HL-60 (cell line): ENCODE results near the gene KCNQ1.
A peak's percentile ranks its signal among the peaks of the same experiment; 100 is the strongest.

Experiments used
- DNase-seq, 2 experiments: peaks; one replicate each; pipeline ENCODE4 v3.0.0-alpha.2; 2010 to 2020; ENCODE audit warnings: low read depth in 1 of 2, low spot score in 1 of 2
- H3K27ac ChIP-seq: fragments of 250-450 bp; sonication (Bioruptor Pico); replicated peaks from 2 replicates; pipeline ENCODE4 v1.5.1; 2020; ENCODE audit warnings: mild to moderate bottlenecking, moderate library complexity
- H3K27me3 ChIP-seq: fragments of 250-450 bp; sonication (Bioruptor Pico); 2 replicates; pipeline ENCODE4 v1.5.1; 2021; ENCODE audit warnings: mild to moderate bottlenecking, moderate library complexity; ENCODE audit not compliant: insufficient read depth, poor library complexity, severe bottlenecking
- H3K4me3 ChIP-seq: replicated peaks from 2 replicates; pipeline ENCODE4 v1.5.1; 2011; ENCODE audit warnings: mild to moderate bottlenecking, control low read depth, low read length; ENCODE audit not compliant: insufficient read depth
- GABPA ChIP-seq: IDR thresholded peaks from 2 replicates; pipeline ENCODE4 v1.6.1; 2012; ENCODE audit warnings: low read depth
- POLR2AphosphoS5 ChIP-seq: IDR thresholded peaks from 2 replicates; pipeline ENCODE4 v1.6.1; 2012; ENCODE audit warnings: low read depth
- SPI1 ChIP-seq: IDR thresholded peaks from 2 replicates; pipeline ENCODE4 v1.6.1; 2012; ENCODE audit warnings: low read depth, mild to moderate bottlenecking, borderline replicate concordance
- TF ChIP-seq, protein P1 (sequence below): IDR thresholded peaks from one replicate; pipeline ENCODE4 v1.5.1; 2011; ENCODE audit warnings: low read length, control low read depth, inconsistent platforms; ENCODE audit not compliant: insufficient read depth
- TF ChIP-seq, protein P2 (sequence below): IDR thresholded peaks from 2 replicates; pipeline ENCODE4 v1.6.1; 2012; ENCODE audit warnings: low read depth; ENCODE audit not compliant: insufficient replicate concordance

The KCNQ1 gene

GRCh38 chr11:2857918-2858317 lies 413.1 kb downstream of the KCNQ1 start:
- H3K27me3 ChIP-seq: peaks cover 11% of the 10 kb centered on the region
- H3K4me3 ChIP-seq: no peak overlapping the region
- TF ChIP-seq, protein P1, sequence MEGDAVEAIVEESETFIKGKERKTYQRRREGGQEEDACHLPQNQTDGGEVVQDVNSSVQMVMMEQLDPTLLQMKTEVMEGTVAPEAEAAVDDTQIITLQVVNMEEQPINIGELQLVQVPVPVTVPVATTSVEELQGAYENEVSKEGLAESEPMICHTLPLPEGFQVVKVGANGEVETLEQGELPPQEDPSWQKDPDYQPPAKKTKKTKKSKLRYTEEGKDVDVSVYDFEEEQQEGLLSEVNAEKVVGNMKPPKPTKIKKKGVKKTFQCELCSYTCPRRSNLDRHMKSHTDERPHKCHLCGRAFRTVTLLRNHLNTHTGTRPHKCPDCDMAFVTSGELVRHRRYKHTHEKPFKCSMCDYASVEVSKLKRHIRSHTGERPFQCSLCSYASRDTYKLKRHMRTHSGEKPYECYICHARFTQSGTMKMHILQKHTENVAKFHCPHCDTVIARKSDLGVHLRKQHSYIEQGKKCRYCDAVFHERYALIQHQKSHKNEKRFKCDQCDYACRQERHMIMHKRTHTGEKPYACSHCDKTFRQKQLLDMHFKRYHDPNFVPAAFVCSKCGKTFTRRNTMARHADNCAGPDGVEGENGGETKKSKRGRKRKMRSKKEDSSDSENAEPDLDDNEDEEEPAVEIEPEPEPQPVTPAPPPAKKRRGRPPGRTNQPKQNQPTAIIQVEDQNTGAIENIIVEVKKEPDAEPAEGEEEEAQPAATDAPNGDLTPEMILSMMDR: no peak
- no peak for TF ChIP-seq GABPA
- no peak for TF ChIP-seq POLR2AphosphoS5
- TF ChIP-seq SPI1: no peak
- TF ChIP-seq, protein P2, sequence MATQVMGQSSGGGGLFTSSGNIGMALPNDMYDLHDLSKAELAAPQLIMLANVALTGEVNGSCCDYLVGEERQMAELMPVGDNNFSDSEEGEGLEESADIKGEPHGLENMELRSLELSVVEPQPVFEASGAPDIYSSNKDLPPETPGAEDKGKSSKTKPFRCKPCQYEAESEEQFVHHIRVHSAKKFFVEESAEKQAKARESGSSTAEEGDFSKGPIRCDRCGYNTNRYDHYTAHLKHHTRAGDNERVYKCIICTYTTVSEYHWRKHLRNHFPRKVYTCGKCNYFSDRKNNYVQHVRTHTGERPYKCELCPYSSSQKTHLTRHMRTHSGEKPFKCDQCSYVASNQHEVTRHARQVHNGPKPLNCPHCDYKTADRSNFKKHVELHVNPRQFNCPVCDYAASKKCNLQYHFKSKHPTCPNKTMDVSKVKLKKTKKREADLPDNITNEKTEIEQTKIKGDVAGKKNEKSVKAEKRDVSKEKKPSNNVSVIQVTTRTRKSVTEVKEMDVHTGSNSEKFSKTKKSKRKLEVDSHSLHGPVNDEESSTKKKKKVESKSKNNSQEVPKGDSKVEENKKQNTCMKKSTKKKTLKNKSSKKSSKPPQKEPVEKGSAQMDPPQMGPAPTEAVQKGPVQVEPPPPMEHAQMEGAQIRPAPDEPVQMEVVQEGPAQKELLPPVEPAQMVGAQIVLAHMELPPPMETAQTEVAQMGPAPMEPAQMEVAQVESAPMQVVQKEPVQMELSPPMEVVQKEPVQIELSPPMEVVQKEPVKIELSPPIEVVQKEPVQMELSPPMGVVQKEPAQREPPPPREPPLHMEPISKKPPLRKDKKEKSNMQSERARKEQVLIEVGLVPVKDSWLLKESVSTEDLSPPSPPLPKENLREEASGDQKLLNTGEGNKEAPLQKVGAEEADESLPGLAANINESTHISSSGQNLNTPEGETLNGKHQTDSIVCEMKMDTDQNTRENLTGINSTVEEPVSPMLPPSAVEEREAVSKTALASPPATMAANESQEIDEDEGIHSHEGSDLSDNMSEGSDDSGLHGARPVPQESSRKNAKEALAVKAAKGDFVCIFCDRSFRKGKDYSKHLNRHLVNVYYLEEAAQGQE: no peak
- no peak for DNase-seq
- H3K27ac ChIP-seq: no peak overlapping the region

DNA sequence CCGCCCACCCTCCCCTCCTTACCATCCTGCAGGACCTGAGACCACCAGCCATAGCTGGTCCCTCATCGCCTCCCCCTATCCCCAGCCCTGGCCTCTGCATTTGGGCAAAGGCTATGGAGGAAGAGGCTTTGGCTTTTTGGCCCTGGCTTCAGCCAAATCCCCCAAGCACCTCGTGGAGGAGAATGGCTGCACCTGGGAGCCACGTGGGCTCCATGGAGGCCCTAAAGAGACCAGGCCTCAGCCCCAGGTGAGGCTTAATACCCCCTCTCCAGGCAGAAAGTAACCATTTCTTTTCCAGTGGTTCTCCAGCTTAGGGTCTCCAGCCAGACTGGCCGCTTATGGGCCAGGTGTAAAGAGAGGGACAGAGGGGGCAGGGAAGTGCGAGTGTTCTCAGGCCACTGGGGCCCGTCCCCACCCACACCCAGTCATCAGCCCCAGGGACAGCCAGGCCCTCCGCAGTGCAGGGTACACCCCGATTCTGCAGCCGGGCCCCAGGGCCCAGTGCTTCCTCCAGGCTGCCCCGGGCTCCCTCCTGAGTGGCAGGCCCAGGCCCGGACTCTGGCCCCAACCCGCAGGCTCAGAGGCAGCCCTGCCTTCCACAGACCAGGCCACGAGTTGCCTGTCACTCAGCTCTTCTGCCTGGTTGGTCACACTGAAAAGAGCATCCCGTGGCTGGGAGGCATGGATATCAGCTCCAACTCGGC lies 414.3 kb downstream of the KCNQ1 start:
- no peak overlapping the region for H3K27ac ChIP-seq

GRCh38 chr11:2859699-2860037 lies 414.9 kb downstream of the KCNQ1 start:
- H3K4me3 ChIP-seq: no peak overlapping the region
- no peak overlapping the region for H3K27ac ChIP-seq
- H3K27me3 ChIP-seq: peaks cover 19% of the 10 kb centered on the region
- TF ChIP-seq, protein P1: no peak
- TF ChIP-seq SPI1: no peak
- no peak for TF ChIP-seq POLR2AphosphoS5
- TF ChIP-seq, protein P2: no peak
- no peak for TF ChIP-seq GABPA
- no peak for DNase-seq

More for the DNA sequence above, 414.3 kb downstream of the KCNQ1 start:
- Histone ChIP-seq H3K27me3 (peaks cover 19% of the 10 kb centered on the region), H3K4me3 (no peak overlapping the region)
- no peak for DNase-seq
- TF ChIP-seq SPI1 (no peak), GABPA (no peak)
- TF ChIP-seq, protein P1: no peak

DNA sequence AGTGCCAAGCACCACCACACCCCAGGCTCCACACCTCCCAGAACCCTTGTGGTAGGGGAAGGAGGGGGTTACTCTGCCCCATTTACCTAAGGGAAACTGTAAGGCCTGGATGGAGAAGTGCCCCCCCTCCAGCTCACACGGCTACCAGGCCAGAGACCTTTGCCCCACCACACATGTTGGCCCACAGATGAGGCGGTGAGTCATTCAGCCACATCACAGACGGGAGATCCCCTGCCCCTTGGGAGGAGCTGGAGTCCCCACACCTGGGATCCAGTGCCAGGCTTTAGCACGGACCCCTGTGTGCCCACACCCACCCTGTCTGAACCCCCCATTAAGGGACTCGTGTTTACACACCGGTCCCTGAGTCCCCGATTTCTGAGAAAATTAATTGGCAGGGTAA lies 415.8 kb downstream of the KCNQ1 start:
- Histone ChIP-seq H3K27ac (no peak overlapping the region), H3K4me3 (no peak overlapping the region), H3K27me3 (peaks cover 19% of the 10 kb centered on the region)
- TF ChIP-seq POLR2AphosphoS5 (no peak), GABPA (no peak)
- TF ChIP-seq, protein P1: no peak
- DNase-seq: peak in 1 of 2 experiments; percentile 9
